Hematopoietic multipotent progenitor cell treated with erythropoietin and hydrocortisone succinate and interleukin-3 and kit ligand, for 8 days (in vitro differentiated cells): ENCODE measurements around the gene PTPRH.
A peak's percentile ranks its signal among the peaks of the same experiment; 100 is the strongest.
"Not testable (repeated sequence)": the region's sequence is repeated elsewhere in the genome, so short reads cannot be mapped to it uniquely, and the experiment has no call there.

Experiments
- DNase-seq: peaks from one replicate; pipeline ENCODE4 v3.0.0-alpha.2; 2015

The PTPRH gene

DNA sequence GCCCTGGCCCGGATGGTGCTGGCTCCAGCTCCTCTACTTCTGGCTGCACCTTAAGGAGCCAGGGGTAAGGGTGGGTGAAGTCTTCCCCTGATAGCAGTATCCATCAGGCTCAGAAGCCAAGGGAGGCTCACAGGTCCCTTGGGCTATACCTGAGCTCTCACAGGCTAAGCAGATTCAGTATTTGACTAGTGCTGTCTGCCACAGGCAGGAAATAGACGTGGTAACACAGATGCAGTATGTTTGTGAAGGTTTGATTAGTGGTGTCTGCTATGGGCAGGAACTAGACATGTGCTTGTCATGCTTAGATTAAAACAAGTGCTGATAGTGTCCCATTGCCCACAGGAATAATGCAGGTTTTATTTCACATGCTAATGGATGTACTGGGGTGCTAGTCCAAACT is 33.2 kb downstream of the PTPRH start:
- peak; percentile 45 for DNase-seq

DNA sequence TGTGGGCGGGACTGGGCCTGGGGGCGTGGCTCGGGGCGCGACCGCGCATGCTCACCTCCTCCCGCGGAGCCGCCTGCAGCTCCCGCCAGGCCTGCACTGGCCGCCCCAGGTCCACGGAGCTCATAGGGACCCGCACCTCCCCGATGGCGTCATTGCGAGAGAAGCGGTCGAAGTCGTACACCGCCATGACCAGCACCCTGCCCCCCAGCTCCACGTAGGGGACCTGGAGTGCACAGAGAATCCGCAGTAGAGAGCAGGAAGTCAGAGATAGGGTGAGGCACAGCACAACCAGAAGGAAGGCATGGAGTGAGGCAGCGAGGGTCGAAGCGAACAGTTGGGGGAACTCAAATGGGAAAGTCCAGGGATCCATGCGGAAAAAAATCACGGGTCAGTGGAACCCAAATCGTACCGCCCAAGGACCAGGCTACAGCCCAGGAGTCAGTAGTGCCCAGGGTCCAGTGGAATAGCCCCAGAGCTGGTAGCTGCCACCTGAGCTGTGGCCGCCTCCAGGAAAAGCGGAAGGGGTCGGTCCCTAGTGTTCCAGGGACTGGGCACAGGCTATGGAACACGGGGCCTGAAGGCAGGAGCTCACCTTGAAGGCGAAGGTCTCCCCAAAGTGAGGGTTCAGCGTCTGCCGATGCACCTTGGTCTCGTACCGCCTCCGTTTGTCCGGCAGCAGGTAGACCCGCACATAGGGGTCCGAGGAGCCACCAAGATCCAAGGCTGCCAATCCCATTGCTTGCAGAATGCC is 34.0 kb downstream of the PTPRH start:
- no peak for DNase-seq

DNA sequence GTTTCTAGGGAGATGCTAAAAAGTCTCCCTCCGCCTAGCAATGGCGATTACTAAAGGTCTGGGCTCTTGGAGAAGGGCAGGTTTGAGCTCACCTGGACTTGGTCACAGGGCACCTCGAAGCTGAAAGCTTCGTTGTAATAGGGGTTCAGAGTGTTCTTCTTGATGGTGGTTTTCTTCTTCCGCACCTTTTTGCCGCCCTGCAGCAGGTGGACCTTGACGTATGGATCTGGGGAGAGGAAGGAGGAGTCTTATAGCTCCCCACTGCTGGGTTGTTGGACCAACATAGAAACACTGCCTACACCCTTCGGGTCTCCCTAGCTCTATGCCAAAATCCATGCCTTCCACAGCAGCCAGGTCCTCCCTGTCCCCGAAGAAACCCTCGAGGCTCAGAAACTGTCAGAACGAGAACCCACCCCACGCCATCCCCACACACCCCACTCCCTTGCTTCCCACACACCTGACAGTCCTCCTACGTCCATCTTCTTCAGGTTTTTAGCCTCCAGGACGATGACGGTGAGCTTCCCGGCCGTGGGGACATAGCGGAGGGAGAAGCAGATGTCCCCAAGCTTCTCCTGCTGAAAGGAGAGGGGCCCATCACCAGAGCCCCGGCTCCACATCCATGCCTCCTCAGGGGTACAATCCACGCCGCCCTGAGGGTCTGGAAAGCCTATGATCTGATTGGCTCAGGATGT is 34.7 kb downstream of the PTPRH start:
- no peak for DNase-seq

DNA sequence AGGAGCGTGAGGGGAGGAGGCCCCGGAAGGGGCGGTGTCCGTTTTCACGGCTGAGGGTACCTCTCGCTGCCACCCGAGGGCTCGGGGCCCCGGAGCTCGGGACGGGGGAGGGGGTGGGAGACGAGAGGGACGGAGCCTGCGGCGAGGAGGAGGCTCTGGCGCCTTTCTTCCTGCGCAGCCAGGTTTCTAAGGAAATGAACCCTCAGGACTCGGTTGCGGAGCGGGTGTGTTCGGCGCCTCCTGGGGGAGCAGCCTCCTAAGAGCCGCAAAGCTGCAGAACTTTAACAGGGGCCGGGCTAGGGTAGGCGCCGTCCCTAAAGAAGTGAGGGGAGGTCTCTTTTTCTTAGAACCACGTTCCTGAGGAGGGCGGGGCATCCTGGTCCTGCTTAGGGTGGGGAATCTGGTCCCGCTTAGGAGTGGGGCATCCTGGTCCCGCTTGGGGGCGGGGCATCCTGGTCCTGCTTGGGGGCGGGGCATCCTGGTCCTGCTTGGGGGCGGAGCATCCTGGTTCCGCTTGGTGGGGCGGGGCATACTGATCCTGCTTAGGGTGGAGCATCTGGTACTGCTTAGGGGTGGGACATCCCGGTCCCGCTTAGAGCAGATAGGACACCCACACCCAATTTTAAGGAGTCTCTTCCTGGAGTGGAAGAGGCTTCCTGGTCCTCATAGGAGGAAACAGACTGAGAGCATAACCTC is 35.4 kb downstream of the PTPRH start:
- peak; percentile 69 for DNase-seq

DNA sequence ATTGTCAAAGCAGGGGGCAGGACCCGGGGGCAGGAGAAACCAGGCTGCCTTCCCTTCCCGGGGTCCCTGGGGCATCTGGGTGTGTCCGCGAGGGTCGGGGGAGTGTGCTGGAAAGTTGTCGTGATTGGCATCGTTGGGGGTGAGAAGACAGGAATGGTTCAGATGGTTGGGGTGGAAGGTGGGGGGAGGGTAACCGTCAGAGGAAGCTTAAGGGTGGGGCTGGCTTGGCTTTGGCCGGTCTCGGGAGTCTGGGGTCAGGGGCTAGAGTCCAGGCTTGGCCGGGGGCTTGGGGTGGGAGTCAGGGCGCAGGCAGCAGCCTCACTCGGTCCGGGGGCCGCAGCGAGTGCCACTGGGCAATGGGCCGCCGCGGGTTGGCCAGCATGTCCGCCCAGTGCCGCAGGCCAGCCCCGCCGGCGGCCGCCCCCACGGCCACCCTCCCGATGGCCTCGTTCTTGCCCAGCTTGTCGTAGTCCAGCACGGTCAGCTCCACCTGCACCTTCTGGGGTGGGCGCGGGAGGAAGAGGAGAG is 36.1 kb downstream of the PTPRH start:
- DNase-seq, result no peak

DNA sequence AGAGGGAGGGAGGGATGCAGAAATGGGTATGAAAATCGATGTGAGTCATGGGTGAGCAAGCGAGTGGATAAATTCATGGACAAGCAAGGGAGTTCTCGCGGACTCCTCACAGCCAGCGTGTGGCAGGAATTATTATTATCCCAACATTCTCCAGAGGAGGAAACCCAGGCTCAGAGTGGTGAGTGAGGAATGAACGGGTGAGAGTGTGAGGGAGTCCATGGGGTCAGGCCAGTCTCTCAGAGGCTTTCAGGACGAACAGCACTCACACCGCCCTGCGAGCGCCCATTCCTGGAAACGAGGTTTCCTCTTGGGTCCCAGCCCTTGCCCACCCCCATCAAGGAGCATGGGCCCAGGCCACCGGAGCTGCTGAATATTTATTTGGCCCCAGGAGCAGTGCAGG is 36.6 kb downstream of the PTPRH start:
- no peak for DNase-seq

DNA sequence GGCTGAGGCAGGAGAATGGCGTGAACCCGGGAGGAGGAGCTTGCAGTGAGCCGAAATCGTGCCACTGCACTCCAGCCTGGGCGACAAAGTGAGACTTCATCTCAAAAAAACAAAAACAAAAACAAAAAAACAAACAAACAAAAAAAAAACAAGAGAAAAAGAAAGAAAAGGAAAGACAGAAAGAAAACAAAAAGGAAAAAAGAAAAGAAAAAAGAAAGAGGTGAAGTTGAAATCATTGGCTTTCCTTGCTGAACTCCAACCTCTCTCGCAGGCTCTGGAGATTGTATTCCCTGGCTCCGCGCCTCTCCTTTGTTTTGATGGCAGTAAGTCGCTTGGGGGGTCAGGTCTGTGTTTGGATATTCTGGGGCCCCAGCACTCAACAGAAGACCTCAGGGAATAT is 37.0 kb downstream of the PTPRH start:
- not testable (repeated sequence) for DNase-seq

DNA sequence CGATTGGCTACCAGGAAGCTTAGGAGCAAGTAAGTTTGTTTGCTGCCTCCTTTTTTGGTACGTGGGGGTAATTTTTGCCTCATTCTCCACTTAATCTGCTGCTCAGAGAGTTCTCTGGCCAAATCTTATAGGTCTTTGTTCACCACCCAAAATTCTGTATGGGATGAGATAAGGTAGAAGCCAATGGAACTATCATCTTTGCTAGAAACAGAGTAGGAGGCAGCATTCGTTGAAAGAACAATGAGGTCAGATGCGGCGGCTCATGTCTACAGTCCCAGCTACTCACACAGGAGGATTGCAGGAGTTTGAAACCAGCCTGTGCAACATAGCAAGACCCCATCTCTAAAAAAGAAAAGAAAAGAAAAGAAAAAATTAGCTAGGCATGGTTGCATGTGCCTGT is 37.9 kb downstream of the PTPRH start:
- peak; percentile 31 for DNase-seq

DNA sequence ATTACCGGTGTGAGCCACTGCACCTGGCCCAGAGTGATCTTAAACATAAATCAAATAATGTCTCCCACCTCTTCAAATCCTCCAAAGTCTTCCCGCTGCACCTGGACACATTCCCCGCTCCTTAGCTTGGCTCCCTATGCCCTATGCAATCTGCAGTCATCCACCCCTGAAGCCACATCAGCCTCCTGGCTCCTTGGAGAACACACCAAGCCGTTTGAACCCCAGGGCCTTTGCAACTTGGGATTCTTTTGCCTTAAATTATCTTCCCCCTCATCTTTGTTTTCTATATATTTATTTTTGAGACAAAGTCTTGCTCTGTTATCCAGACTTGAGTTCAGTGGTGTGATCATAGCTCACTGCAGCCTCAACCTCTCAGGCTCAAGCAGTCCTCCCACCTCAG is 40.2 kb downstream of the PTPRH start:
- DNase-seq, result no peak

DNA sequence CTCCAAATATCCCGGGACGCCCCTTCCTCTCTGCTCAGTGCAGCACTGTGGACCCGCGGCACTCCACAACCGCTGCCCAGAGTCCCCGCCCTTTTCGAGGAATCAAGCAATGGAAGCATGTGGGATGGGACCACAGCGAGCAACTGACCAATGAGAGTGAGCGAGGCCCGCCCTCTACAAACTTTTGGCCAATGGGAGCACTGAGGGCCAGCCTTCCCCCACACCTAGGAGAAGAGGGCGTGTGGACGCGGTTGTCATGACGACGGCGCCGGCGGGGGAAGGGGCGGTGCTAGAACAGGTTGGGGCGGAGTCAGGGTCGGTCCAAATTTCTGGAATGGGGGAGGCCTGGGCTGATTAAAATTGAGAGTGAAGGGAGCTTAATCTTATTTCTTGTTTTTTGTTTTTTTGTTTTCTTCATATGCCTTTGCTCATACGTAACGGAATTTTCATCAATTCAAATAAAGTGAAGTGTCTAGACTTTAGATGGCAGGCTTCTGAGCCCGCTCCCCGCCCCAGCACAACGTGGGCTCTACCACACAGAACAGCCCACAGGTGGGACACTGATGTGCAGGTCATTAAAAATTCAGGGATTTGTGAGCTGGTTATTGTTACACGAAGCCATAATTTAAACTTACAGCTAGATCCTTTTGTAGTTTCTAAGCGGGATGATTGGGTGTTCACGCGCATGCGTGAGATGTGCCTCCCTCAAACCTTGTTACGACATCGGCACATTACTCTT is 42.6 kb downstream of the PTPRH start, which contains the start of gene DNAAF3:
DNAAF3 (minus strand) TSS at position 84 of the 739 bp plus-strand sequence. CDS start 200 bp downstream, outside the sequence.
- DNase-seq, result peak; percentile 98

DNA sequence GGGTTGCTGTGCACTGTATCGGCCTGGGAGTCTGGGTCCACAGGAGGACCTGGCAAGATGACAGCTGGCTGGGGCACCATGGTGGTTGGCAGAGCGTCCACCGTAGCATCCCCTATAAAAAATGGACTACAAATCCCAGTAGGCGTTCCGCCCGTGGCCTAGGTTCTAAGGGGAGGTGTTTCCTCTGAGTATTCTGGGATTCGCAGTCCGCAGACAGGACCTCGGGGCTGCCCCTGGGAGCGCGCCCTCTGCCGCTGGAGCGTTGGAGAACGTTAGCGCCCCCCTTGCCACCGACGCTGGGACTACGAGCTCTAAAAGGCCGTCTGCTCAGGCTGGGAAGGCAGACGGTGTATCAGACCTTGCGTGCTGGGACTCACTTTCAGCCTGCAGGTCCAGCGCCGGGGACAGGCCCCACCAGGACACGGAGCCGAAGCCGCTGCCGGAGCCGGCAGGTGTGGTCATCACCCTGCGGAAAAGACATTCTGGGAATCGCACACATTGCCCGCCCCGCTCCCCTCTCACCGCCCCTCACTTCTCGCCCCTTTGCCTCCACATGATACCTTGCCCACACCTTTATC is 43.3 kb downstream of the PTPRH start:
- DNase-seq, result peak; percentile 90

DNA sequence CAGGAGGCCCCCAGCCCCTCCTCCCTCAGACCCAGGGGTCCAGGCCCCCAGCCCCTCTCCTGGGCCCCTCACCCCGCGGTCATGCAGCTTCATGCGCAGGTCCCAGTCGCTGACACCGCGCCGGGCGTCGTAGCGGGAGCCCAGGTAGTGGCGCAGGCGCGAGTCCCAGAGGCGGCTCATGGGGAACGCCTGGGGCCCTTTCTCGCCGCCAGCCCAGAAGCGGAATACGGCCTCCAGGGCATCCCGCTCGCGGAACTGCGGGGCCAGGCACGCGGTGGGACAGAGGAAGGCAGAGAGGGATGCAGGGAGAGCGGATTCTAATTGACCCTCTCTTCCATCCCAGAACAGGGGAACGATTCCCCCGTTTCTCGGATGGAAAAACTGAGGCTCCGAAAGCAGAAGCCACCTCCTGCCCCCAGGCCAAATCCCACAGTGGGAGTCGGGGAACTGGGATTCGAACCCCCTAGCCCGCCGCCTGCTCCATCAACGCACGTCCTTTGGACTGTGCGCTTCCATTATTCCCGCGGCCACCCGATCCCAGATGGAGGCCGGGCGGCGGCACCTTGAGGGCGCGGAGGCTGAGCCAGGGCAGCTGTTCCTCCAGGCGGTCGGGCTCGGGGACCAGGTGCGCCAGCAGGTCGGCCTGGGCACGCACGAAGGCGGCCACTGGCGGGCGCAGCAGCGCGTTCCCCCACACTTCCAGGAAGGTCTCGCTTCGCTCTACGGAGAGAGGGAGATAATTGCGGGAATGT is 47.6 kb downstream of the PTPRH start:
- DNase-seq, result no peak

DNA sequence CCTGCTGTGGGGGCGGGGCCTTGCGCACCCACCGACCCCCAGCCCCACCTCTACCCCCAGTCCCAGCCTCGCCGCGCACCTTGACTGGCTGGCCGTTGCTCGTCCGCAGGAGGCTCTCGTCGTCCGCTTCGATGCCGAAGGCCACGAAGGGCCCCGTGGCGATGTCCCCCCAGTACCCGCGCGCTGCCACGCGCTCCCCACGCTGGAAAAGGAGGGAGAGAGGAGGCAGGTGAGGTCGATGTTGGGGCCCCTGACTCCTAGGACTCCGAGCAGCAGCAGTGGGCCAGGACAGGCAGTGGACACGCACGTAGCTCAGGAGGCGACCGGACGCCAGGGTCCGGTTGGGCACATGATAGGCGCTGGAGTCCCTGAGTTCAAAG is 48.3 kb downstream of the PTPRH start:
- no peak for DNase-seq

DNA sequence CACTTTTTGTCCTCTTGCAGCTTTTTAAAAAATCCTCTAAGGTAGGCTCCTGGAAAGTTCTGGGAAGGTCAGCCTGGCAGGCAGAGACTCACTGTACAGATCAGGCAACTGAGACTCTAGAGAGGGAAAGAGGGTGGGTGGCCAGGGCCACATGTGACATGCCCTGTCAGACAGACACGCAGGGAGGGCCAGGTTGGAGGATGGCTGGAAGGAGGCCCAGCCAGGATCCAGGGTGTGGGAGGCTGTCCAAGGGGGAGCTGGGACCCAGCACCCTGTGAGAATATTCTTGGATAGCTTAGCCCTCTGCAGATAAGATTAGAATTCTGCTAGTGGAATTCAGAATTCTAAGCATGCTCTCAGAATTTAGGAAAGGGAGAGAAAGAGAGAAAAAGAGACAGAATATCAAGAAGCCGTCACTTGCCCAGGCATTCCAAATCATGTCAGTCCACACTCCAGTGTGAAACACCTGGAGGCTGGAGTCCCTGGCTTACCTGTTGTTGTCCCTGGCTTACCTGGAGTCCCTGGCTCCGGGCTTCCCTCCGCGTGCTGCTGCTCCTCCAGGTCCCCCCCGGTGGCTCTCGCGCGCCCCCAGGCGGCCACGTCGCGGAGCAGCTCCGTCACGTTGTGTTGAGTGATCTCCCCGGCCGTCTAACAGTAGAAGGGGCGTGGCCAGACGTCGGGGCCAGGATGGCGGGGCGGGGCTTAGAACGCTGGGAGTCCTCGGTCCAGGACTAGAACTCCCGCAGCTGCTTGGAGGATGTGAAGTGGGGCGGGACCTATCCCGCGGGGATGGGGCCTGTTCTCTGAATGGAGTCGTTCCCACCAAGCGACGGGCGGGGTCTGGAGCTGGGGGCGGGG is 48.9 kb downstream of the PTPRH start:
- peak; percentile 93 for DNase-seq

DNA sequence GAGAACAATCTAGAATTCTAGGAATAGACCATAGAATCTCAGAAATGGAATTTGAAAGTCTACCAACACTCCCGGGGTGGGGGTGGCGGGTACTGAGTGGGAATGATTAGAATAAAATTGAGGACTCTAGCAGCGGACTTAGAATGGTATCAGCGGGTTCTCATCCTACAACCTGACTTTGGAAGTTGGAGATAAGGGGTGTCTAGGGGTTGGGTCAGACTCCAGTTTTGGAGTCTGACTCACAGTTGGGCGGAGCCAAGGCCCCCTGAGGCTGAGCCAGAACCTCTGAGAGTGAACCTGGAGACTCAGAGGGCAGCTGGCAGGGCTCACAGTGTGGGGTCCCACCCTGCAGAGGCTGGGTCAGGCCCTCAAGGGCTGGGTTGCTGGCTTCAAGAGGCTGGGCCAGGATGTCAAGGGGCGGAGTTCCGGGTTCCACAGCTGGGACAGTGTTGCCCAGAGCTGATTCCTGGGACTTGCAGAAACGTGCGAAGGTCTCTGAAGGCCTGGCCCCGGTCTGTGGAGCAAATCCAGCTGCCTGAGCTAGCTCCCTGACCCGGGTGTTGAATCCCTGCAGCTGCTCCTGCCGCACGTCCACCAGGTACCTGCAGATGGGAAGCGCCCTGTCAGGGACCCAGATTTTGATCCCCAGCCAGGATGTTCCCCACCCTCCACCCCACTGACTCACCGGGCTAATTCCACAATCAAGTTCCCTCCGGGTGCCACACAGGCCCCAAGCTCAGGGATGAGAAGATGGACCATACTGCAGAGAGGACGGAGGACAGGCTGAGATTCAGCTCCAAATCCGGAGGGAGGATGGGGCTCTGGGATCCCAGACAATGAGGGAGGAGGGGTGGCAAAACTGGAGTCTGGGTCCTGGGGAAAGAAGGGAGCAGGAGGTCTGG is 50.2 kb downstream of the PTPRH start:
- peak; percentile 98 for DNase-seq

DNA sequence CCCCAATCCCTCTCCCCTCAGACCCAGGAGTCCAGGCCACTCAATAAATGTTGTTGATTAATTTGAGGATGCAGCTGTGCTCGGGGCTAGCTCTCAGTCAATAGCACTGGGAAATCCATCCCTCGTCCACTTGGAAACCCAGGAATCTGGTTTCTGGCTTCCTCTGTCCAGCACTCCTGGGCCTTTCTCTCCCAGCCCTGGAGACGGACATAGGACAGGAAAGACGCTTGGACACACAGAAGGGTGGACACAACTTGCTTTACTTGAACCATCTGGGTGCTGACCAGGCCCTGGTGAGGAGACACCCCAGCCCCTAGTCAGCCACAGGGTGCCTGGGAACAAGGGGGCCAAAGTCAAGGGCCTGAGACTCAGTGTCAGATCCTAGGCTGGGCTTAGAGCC is 50.9 kb downstream of the PTPRH start:
- no peak for DNase-seq

DNA sequence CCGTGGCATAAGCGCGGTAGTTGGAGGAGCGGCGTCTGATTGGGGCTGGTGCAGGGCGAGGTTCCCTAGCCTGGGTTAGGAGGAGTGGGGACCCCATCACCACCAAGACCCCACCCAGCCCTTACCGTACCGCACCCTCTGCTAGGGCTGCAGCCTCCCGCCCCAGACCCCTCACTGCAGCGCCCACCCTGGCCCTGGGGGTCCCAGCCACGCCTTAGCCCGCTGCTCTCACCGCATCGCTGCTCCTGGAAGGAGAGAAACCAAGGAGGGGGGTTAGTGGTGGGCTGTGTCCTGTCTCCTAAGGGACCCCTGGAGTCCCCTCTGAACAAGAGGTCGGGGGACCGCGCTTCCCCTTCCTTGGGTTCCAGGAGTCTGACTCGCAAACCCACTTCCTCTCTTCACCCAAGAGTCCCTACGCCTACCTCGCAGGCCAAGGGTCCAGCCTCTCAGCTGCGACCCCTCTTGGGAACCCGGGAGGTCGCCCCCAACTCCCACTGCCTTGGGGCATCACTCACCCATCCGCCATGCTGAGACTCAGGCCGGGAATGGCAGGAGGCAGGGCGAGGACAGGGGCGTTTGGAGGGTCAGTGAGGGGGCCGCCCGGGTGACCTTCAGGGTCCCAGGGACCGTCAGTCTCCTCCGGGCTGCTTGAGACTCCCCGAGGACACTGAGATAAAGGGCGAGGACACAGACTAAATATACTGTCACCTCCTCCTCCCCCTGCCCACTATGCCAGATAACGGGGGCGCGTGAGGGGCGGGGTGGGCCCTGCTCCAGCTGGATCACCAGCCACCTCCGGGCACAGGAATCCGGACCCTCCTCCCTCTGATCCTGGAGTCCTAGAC is 52.0 kb downstream of the PTPRH start, which contains the start of gene TNNI3:
TNNI3 (minus strand) TSS at position 669 of the 845 bp plus-strand sequence; CDS start at position 526, 143 bp downstream.
- DNase-seq, result no peak
